Peyer's patch (tissue), 4 donors: ENCODE data around the gene NOS1AP.

ENCODE experiments used
- POLR2A ChIP-seq, 2 donors: fragments of 450-650 bp; IDR thresholded peaks; one replicate each; pipeline ENCODE4 v1.5.1; 2017; ENCODE audit warnings: antibody characterized with exemption in 2 of 2, mild to moderate bottlenecking in 2 of 2, moderate library complexity in 2 of 2
- TF ChIP-seq, protein P1 (sequence below), 6 experiments: fragments of 450-650 bp in 4 of 6; fragments of 200-600 bp in 2 of 6; sonication (generic) in 1 of 6; IDR thresholded peaks; one replicate each; pipeline ENCODE4 v1.5.1; 2017 to 2019; ENCODE audit warnings: antibody characterized with exemption in 6 of 6, mild to moderate bottlenecking in 3 of 6, moderate library complexity in 1 of 6

DNA sequence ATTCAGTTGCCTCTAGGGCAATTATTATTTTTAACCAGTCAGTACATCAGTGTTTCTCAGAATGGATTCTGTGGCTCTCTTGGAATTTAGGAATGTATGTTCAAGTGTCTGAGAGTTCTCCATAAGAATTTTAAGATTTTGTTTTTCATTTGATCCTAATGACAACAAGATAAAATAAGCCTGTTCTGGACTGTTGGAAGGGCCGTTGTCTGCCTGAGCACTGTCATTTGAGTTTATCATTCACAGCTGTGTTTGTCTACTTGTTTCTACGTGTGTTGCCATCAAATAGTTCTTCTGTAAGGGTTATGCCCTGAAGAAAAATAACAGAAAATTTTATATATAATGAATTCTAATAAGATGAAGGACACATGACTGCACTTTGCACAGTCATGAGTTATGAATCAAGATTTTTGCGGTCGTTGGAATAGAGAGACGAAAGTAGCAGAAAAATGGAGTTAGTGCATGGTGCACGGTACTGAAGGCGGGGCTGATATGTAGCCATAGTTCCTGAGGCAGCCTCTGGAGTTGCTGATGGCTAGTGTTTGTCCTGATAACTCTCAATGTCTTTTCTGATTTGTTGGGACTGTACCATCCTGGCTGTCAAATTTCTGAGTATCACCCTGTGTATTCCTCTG, 92.5 kb downstream of the NOS1AP start:
- TF ChIP-seq, protein P1, sequence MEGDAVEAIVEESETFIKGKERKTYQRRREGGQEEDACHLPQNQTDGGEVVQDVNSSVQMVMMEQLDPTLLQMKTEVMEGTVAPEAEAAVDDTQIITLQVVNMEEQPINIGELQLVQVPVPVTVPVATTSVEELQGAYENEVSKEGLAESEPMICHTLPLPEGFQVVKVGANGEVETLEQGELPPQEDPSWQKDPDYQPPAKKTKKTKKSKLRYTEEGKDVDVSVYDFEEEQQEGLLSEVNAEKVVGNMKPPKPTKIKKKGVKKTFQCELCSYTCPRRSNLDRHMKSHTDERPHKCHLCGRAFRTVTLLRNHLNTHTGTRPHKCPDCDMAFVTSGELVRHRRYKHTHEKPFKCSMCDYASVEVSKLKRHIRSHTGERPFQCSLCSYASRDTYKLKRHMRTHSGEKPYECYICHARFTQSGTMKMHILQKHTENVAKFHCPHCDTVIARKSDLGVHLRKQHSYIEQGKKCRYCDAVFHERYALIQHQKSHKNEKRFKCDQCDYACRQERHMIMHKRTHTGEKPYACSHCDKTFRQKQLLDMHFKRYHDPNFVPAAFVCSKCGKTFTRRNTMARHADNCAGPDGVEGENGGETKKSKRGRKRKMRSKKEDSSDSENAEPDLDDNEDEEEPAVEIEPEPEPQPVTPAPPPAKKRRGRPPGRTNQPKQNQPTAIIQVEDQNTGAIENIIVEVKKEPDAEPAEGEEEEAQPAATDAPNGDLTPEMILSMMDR (IDR thresholded peaks at IDR 0.05), result no peak
- TF ChIP-seq POLR2A (IDR thresholded peaks at IDR 0.05), result no peak
